Astrocyte of the spinal cord (primary cell): Measurements from ENCODE around the gene LMBR1.
"Not testable (repeated sequence)": the region's sequence is repeated elsewhere in the genome, so short reads cannot be mapped to it uniquely, and the experiment has no call there.

Experiments
- DNase-seq: peaks from one replicate; pipeline ENCODE4 v3.0.0; 2011; ENCODE audit warnings: low read depth, low spot score
- H3K4me3 ChIP-seq: 2 replicates; pipeline ENCODE4 v1.5.1; 2011; ENCODE audit warnings: low read depth, mild to moderate bottlenecking, low read length, moderate library complexity
- in situ Hi-C: cut with HindIII; loops from 2 replicates; pipeline ENCODE4 v1.10.0; 2017; ENCODE audit warnings: low sequenced_read_pairs
- TF ChIP-seq, protein P1 (sequence below): IDR thresholded peaks from 2 replicates; pipeline ENCODE4 v1.5.1; 2012; ENCODE audit warnings: low read depth, mild to moderate bottlenecking, low read length, inconsistent platforms

The LMBR1 gene

GRCh38 chr7:156858523-156858922, 34.5 kb downstream of the LMBR1 start:
- H3K4me3 ChIP-seq, result no peak overlapping the region
- in situ Hi-C loops, result no loop called here
- DNase-seq, result no peak

DNA sequence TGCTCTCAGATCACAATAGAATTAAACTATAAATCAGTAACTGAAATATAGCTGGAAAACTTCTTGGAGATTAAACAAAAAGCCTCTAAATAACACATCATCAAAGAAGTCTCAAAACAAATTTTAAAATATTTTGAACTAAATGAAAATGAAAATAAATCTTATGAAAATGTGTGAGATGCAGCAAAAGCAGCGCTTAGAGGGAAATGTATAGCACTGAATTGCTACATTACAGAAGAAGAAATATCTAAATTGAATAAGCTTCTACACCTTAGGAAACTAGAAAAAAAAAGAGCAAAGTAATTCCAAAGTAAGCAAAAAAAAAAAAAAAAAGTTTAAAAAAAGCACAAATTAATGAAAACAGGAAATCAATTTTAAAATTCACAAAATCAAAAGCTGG, 35.2 kb downstream of the LMBR1 start:
- in situ Hi-C loops, result no loop called here
- TF ChIP-seq, protein P1, sequence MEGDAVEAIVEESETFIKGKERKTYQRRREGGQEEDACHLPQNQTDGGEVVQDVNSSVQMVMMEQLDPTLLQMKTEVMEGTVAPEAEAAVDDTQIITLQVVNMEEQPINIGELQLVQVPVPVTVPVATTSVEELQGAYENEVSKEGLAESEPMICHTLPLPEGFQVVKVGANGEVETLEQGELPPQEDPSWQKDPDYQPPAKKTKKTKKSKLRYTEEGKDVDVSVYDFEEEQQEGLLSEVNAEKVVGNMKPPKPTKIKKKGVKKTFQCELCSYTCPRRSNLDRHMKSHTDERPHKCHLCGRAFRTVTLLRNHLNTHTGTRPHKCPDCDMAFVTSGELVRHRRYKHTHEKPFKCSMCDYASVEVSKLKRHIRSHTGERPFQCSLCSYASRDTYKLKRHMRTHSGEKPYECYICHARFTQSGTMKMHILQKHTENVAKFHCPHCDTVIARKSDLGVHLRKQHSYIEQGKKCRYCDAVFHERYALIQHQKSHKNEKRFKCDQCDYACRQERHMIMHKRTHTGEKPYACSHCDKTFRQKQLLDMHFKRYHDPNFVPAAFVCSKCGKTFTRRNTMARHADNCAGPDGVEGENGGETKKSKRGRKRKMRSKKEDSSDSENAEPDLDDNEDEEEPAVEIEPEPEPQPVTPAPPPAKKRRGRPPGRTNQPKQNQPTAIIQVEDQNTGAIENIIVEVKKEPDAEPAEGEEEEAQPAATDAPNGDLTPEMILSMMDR, result no peak
- no peak for DNase-seq
- H3K4me3 ChIP-seq, result no peak overlapping the region

More at GRCh38 chr7:156858523-156858922, 34.5 kb downstream of the LMBR1 start:
- TF ChIP-seq, protein P1, result no peak

DNA sequence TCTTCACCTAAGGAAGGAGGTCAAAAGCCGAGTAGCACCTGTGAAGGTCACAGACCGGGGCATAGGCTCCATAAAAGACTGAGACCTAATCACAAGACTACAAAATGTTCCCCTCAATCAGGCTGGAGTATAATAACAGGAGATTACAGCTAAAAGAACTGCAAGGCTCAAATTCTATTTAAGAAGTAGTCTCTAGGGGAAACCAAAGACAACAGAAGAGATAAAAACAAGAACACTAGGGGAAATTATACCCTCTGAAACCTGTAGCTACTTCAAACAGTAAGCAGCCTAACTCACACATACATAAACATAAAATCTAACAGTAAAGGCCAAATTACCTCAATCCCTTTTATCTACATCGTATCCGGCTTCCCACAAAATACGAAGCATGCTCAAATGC, 38.3 kb downstream of the LMBR1 start:
- TF ChIP-seq, protein P1, result no peak
- in situ Hi-C loops, result no loop called here
- no peak overlapping the region for H3K4me3 ChIP-seq
- no peak for DNase-seq

- H3K4me3 ChIP-seq, result no peak overlapping the region
- in situ Hi-C loops, result no loop called here
- TF ChIP-seq, protein P1, result no peak
- DNase-seq, result no peak
Observed at GRCh38 chr7:156848979-156849378, 44.0 kb downstream of the LMBR1 start.

DNA sequence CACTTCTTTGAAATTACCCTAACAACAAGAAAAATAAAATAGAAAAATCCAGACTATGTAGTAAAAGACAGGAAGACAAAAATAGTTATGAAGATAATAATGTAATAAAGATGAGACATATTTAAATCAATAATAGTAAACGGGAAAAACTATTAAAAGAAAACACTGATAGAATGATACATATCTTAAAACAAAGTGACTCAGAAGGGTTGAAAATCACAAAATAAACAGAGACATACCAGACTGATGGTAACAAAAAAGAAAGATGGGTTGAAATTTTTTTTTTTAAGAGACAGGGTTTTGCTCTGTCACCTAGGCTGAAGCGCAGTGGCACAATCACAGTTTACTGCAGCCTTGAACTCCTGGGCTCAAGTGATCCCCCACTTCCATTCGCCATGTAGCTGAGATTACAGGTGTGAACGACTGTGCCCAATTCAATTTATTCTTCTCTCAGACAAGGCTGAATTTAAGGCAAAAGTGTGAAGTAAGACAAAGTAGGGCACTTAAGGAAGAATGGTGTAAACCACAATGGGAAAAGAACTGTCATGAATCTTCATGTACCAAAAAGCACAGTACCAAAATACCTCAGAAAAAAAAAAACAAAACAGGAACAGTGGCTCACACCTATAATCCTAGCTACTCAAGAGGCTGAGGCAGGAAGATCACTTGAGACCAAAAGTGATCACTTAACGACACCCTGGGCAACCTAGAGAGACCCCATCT, 47.4 kb downstream of the LMBR1 start:
- no peak overlapping the region for H3K4me3 ChIP-seq
- in situ Hi-C loops, result no loop called here
- DNase-seq, result no peak
- TF ChIP-seq, protein P1, result no peak

DNA sequence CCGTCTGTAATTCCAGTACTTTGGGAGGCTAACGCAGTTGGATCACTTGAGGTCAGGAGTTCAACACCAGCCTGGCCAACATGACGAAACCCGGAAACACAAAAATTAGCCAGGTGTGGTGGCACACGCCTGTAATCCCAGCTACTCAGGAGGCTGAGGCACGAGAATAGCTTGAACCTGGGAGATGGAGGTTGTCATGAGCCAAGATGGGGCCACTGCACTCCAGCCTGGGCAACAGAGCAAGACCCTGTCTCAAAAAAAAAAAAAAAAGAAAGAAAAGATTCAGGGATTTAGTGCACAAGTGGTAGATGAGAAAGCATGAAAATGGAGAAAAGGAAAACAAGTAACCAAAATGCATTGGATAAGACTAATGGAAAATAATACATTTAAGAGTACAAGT, 49.4 kb downstream of the LMBR1 start:
- in situ Hi-C loops, DNase-seq, H3K4me3 ChIP-seq: not testable (repeated sequence)

GRCh38 chr7:156843157-156843556, 49.8 kb downstream of the LMBR1 start:
- H3K4me3 ChIP-seq, result no peak overlapping the region
- no peak for DNase-seq
- TF ChIP-seq, protein P1, result no peak
- in situ Hi-C loops, result no loop called here
